GM12878 (cell line): ENCODE data around the gene INSRR. TPM values are rescaled to one million over a fixed set of nuclear protein-coding genes. Genes with fewer than 3 reads are reported as not detected.

Source experiments
- ATAC-seq: fragments of 200-7000 bp; cut with Tn5 transposase; 3 replicates; pipeline ENCODE4 v1.9.1; 2020; ENCODE audit warnings: mild to moderate bottlenecking, moderate library complexity
- BruUV-seq: library from RNA; stranded (reverse); fragments of 400-500 nt; replicated peaks from 2 replicates; lab custom pipeline; 2021; lab: Mats Ljungman, UMichigan
- CTCF ChIA-PET: fragments of 300-600 bp; sonication (Branson Sonifier 250); formaldehyde crosslinking; extraction: SDS; loops from one replicate; lab custom pipeline; 2021; ENCODE audit warnings: inconsistent platforms; lab: Yijun Ruan, JAX
- POLR2A ChIA-PET: fragments of 350-600 bp; formaldehyde crosslinking; extraction: SDS; loops from one replicate; lab custom pipeline; 2021; ENCODE audit warnings: inconsistent platforms; lab: Charles Lee
- RAD21 ChIA-PET: fragments of 300-600 bp; sonication (Branson Sonifier 250); formaldehyde crosslinking; loops from one replicate; lab custom pipeline; 2023; ENCODE audit warnings: antibody characterized with exemption; ENCODE audit not compliant: unreplicated experiment; lab: Charles Lee
- SMC1A ChIA-PET: fragments of 300-600 bp; sonication (Branson Sonifier 250); formaldehyde crosslinking; loops from one replicate; lab custom pipeline; 2023; ENCODE audit not compliant: unreplicated experiment, uncharacterized antibody; lab: Charles Lee
- DNase-seq: peaks from one replicate; pipeline ENCODE4 v3.0.0-alpha.2; 2011; ENCODE audit warnings: low read depth, low spot score
- FAIRE-seq: peaks from 3 replicates; lab custom pipeline; 2011; peaks lifted over from hg19 to GRCh38; lab: Jason Lieb, UNC
- H2AFZ ChIP-seq: 2 replicates; pipeline ENCODE4 v1.6.0; 2011; ENCODE audit warnings: low read depth, low read length, control low read depth; ENCODE audit not compliant: control insufficient read depth
- H3K27ac ChIP-seq: 2 replicates; pipeline ENCODE4 v1.5.1; 2011; ENCODE audit warnings: control low read depth; ENCODE audit not compliant: control insufficient read depth, insufficient read depth
- H3K27me3 ChIP-seq, 2 experiments: replicated peaks in 1 of 2; 2 replicates each; pipeline versions ENCODE4 v1.6.0 to v1.6.1; 2011; ENCODE audit warnings: low read length in 1 of 2; ENCODE audit not compliant: control insufficient read depth in 2 of 2, insufficient read depth in 2 of 2
- H3K36me3 ChIP-seq, 2 experiments: 2 replicates each; pipeline ENCODE4 v1.5.1; 2011; ENCODE audit warnings: low read length in 1 of 2; ENCODE audit not compliant: control insufficient read depth in 2 of 2, insufficient read depth in 2 of 2
- H3K4me1 ChIP-seq: 2 replicates; pipeline ENCODE4 v1.6.1; 2011; ENCODE audit warnings: mild to moderate bottlenecking, low read length, moderate library complexity, mixed read lengths; ENCODE audit not compliant: control insufficient read depth, insufficient read depth
- H3K4me2 ChIP-seq: 2 replicates; pipeline ENCODE4 v1.6.0; 2011; ENCODE audit warnings: control low read depth; ENCODE audit not compliant: control insufficient read depth, insufficient read depth
- H3K4me3 ChIP-seq: fragments of 200-600 bp; sonication (generic); 2 replicates; pipeline ENCODE4 v1.5.1; 2016
- H3K79me2 ChIP-seq: 2 replicates; pipeline ENCODE4 v1.6.0; 2011; ENCODE audit warnings: low read length; ENCODE audit not compliant: control insufficient read depth, insufficient read depth
- H3K9ac ChIP-seq: 2 replicates; pipeline ENCODE4 v1.8.0; 2011; ENCODE audit warnings: low read length, control low read depth, mixed read lengths; ENCODE audit not compliant: control insufficient read depth, insufficient read depth
- H3K9me3 ChIP-seq: replicated peaks from 3 replicates; pipeline ENCODE4 v1.5.1; 2011; ENCODE audit warnings: mild to moderate bottlenecking, low read length; ENCODE audit not compliant: control insufficient read depth, insufficient read depth
- H4K20me1 ChIP-seq: 2 replicates; pipeline ENCODE4 v1.6.0; 2011; ENCODE audit not compliant: control insufficient read depth, insufficient read depth
- CREB1 ChIP-seq: IDR thresholded peaks from 2 replicates; pipeline ENCODE4 v1.6.1; 2012; ENCODE audit warnings: low read depth, mild to moderate bottlenecking, inconsistent platforms
- E2F4 ChIP-seq: IDR thresholded peaks from 2 replicates; pipeline ENCODE4 v1.6.1; 2012; ENCODE audit warnings: low read depth, low read length, improper control_type of control experiment
- ESRRA ChIP-seq: IDR thresholded peaks from 2 replicates; pipeline ENCODE4 v1.6.1; 2012; ENCODE audit warnings: mild to moderate bottlenecking, low read length, improper control_type of control experiment
- FOS ChIP-seq: IDR thresholded peaks from 3 replicates; pipeline ENCODE4 v1.6.1; 2011; ENCODE audit warnings: borderline replicate concordance; ENCODE audit not compliant: insufficient read length; ENCODE audit errors: extremely low read depth
- GATAD2B ChIP-seq: fragments of 450-650 bp; conservative IDR thresholded peaks from 2 replicates; pipeline ENCODE4 v1.6.1; 2017; ENCODE audit warnings: low read depth, mild to moderate bottlenecking, moderate library complexity
- NFYA ChIP-seq: IDR thresholded peaks from 2 replicates; pipeline ENCODE4 v1.6.1; 2011; ENCODE audit warnings: low read depth, mild to moderate bottlenecking, low read length, improper control_type of control experiment, borderline replicate concordance
- RB1 ChIP-seq: fragments of 450-650 bp; formaldehyde crosslinking; IDR thresholded peaks from 2 replicates; pipeline ENCODE4 v1.6.1; 2017; ENCODE audit warnings: mild to moderate bottlenecking, borderline replicate concordance
- SMC3 ChIP-seq: IDR thresholded peaks from 2 replicates; pipeline ENCODE4 v1.6.1; 2011; ENCODE audit warnings: low read length, improper control_type of control experiment, borderline replicate concordance
- SRF ChIP-seq, 2 experiments: IDR thresholded peaks; 2 replicates each; pipeline ENCODE4 v1.6.1; 2011; ENCODE audit warnings: low read depth in 2 of 2, low read length in 2 of 2, mild to moderate bottlenecking in 1 of 2, moderate library complexity in 1 of 2
- TARDBP ChIP-seq: IDR thresholded peaks from 2 replicates; pipeline ENCODE4 v1.6.1; 2016; ENCODE audit warnings: borderline replicate concordance
- TBL1XR1 ChIP-seq: IDR thresholded peaks from 2 replicates; pipeline ENCODE4 v1.6.1; 2012; ENCODE audit warnings: low read depth, low read length, improper control_type of control experiment
- ZBTB33 ChIP-seq: fragments of 450-650 bp; IDR thresholded peaks from 2 replicates; pipeline ENCODE4 v1.6.1; 2017; ENCODE audit warnings: mild to moderate bottlenecking
- ZNF217 ChIP-seq: fragments of 450-650 bp; IDR thresholded peaks from 2 replicates; pipeline ENCODE4 v1.6.1; 2017; ENCODE audit warnings: antibody characterized with exemption, mild to moderate bottlenecking
- WGBS: methylation state at CpG from one replicate; pipeline ENCODE4 v1.1.6; 2016; ENCODE audit warnings: low lambda C conversion rate; ENCODE audit not compliant: insufficient replicate concordance, insufficient coverage; ENCODE audit errors: missing lambda C conversion rate; 5-methylcytosine and 5-hydroxymethylcytosine counted together
- in situ Hi-C: fragments of 300-500 bp; cut with MboI; formaldehyde crosslinking; loops from 9 replicates; pipeline ENCODE4 v1.14.3; 2018; ENCODE audit warnings: mixed read lengths
- intact Hi-C: fragments of 100-400 bp; cut with micrococcal nuclease; formaldehyde crosslinking; loops from one replicate; pipeline ENCODE4 v1.14.2; 2022; ENCODE audit not compliant: unreplicated experiment
- polyA plus RNA-seq, 11 experiments: library from polyadenylated mRNA; depleted of rRNA in 4 of 11; unstranded in 6 of 11; stranded (reverse) in 5 of 11; fragments of >200 nt; fragmentation: Nextera tagmentation in 4 of 11; fragmentation: Illumina TruSeq in 1 of 11; extraction: Ambion mirVana in 4 of 11; extraction: Trizol in 1 of 11; gene quantifications; 1 replicate in 1 of 11; 2 replicates in 10 of 11; pipeline versions ENCODE4 v1.2.1 to v1.2.3, GENCODE V29; 2011 to 2016; ENCODE audit warnings: inconsistent platforms in 2 of 11, missing spikeins in 2 of 11, low read depth in 1 of 11
- total RNA-seq, 4 experiments: library from RNA; depleted of rRNA in 3 of 4; stranded (reverse); fragments of >200 nt in 3 of 4; fragmentation: Illumina TruSeq in 1 of 4; extraction: Trizol in 1 of 4; gene quantifications; 2 replicates each; pipeline versions ENCODE4 v1.2.1 to v1.2.3, GENCODE V29; 2013 to 2021
- TF ChIP-seq, protein P1 (sequence below): fragments of 450-650 bp; IDR thresholded peaks from 2 replicates; pipeline ENCODE4 v1.6.1; 2017; ENCODE audit warnings: mild to moderate bottlenecking, low read depth, inconsistent platforms; ENCODE audit not compliant: poor library complexity, severe bottlenecking

The INSRR gene
- total and polyA plus RNA-seq, 10 of the 15 experiments (the other 5 are each of a cell fraction or from before 2014, with no cell fraction given) = 0.01 TPM; not detected in 9

- no peak for TF ChIP-seq ZBTB33
These were observed 5.2 kb downstream of the INSRR start (continued) for GRCh38 chr1:156853761-156854160.

GRCh38 chr1:156852418-156852874 lies 6.5 kb downstream of the INSRR start:
- no TSS peak for BruUV-seq
- no peaks in the 10 kb centered on the region for H3K79me2 ChIP-seq
- no peak for TF ChIP-seq CREB1
- TF ChIP-seq, protein P1, sequence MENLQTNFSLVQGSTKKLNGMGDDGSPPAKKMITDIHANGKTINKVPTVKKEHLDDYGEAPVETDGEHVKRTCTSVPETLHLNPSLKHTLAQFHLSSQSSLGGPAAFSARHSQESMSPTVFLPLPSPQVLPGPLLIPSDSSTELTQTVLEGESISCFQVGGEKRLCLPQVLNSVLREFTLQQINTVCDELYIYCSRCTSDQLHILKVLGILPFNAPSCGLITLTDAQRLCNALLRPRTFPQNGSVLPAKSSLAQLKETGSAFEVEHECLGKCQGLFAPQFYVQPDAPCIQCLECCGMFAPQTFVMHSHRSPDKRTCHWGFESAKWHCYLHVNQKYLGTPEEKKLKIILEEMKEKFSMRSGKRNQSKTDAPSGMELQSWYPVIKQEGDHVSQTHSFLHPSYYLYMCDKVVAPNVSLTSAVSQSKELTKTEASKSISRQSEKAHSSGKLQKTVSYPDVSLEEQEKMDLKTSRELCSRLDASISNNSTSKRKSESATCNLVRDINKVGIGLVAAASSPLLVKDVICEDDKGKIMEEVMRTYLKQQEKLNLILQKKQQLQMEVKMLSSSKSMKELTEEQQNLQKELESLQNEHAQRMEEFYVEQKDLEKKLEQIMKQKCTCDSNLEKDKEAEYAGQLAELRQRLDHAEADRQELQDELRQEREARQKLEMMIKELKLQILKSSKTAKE = no peak
- TF ChIP-seq TBL1XR1 = no peak
- no peak for TF ChIP-seq SMC3
- no peak for TF ChIP-seq ESRRA
- no peak for TF ChIP-seq E2F4
- TF ChIP-seq TARDBP = no peak
- no peak for TF ChIP-seq RB1
- no peak for TF ChIP-seq FOS
- TF ChIP-seq NFYA = no peak
- TF ChIP-seq SRF (IDR thresholded peaks at IDR 0.05; ENCODE audit: low read depth in 2 of 2, low read length in 2 of 2) = no peak
- no peak for TF ChIP-seq GATAD2B
- TF ChIP-seq ZNF217 = no peak
- H2AFZ ChIP-seq = no peak overlapping the region
- H3K9me3 ChIP-seq = no peaks in the 10 kb centered on the region
- no peak for ATAC-seq
- ChIA-PET RAD21 (interaction anchor here (0.6 kb wide), 1 partner anchor 252 kb away, joined by 4 read pairs; no protein-coding TSS in a partner anchor), CTCF (interaction anchor here (1.5 to 2.4 kb wide), 2 partner anchors 14 to 54 kb away, joined by 5 to 11 read pairs; no protein-coding TSS in a partner anchor), SMC1A (interaction anchor here (1.4 kb wide), 1 partner anchor 9 kb away, joined by 5 read pairs; the partner anchor contains the start of gene NTRK1), POLR2A (no interaction called here)
- 22% methylated on average over 9 of the region's 9 CpGs for WGBS
- in situ Hi-C loops (no loop called here), intact Hi-C loops (no loop called here)
- no peak overlapping the region for H3K27ac ChIP-seq
- H3K4me2 ChIP-seq = no peak overlapping the region
- H3K9ac ChIP-seq = no peak overlapping the region
- H3K4me1 ChIP-seq = no peaks in the 10 kb centered on the region
- peaks cover 0 to 6% of the 10 kb centered on the region in 2 experiments; a peak in 2 of 4 replicates for H3K27me3 ChIP-seq
- no peaks in the 10 kb centered on the region for H3K36me3 ChIP-seq
- no peak overlapping the region for H3K4me3 ChIP-seq
- FAIRE-seq = no peak
- H4K20me1 ChIP-seq = no peaks in the 10 kb centered on the region
- DNase-seq = no peak
